HCT116 (cell line): ENCODE results near the gene HIBADH. TPM values are rescaled to one million over a fixed set of nuclear protein-coding genes. Genes with fewer than 3 reads are reported as not detected.

Experiments
- ATAC-seq: fragments of 200-7000 bp; cut with Tn5 transposase; 2 replicates; pipeline ENCODE4 v1.9.1; 2020; ENCODE audit warnings: mild to moderate bottlenecking, moderate library complexity
- BruUV-seq: library from RNA; stranded (reverse); fragments of 400-500 nt; replicated peaks from 2 replicates; lab custom pipeline; 2021; lab: Mats Ljungman, UMichigan
- CTCF ChIA-PET: fragments of 300-600 bp; sonication (Branson Sonifier 250); formaldehyde crosslinking; loops from one replicate; lab custom pipeline; 2021; ENCODE audit warnings: antibody characterized with exemption; lab: Charles Lee
- POLR2A ChIA-PET: fragments of 300-600, 350-600 bp; sonication (Branson Sonifier 250); formaldehyde crosslinking; loops from one replicate; lab custom pipeline; 2021; ENCODE audit warnings: antibody characterized with exemption; lab: Charles Lee
- RAD21 ChIA-PET, 2 experiments: fragments of 300-600 bp; sonication (Branson Sonifier 250); formaldehyde crosslinking; loops; one replicate each; lab custom pipeline; 2023; ENCODE audit warnings: low total read pairs in 2 of 2; ENCODE audit not compliant: uncharacterized antibody in 2 of 2, unreplicated experiment in 2 of 2, low non-redundant PET in 1 of 2; lab: Charles Lee
- DNase-seq: peaks from one replicate; pipeline ENCODE4 v3.0.0-alpha.2; 2010; ENCODE audit warnings: low read depth, low spot score
- H2AFZ ChIP-seq: fragments of 200-600 bp; shearing (Covaris generic), sonication (generic); 2 replicates; pipeline ENCODE4 v1.6.1; 2017; ENCODE audit warnings: low read depth, mixed run types, mixed read lengths, antibody characterized with exemption, low read length; ENCODE audit not compliant: poor library complexity, severe bottlenecking
- H3K27ac ChIP-seq: 2 replicates; pipeline ENCODE4 v1.5.1; 2012; ENCODE audit warnings: low read depth, low read length
- H3K27me3 ChIP-seq: fragments of 200-600 bp; sonication (generic); 2 replicates; pipeline ENCODE4 v1.6.1; 2016; ENCODE audit warnings: mixed run types, low read length, mixed read lengths; ENCODE audit not compliant: insufficient read depth
- H3K36me3 ChIP-seq, 2 experiments: fragments of 200-500 bp in 1 of 2; fragments of 200-600 bp in 1 of 2; sonication (Bioruptor generic) in 1 of 2; sonication (generic) in 1 of 2; 2 replicates each; pipeline versions ENCODE4 v1.5.1 to v1.6.1; 2014 to 2016; ENCODE audit warnings: low read length in 2 of 2, inconsistent platforms in 1 of 2, mixed read lengths in 1 of 2, mixed run types in 1 of 2; ENCODE audit not compliant: insufficient read depth in 2 of 2, control insufficient read depth in 1 of 2
- H3K4me1 ChIP-seq, 2 experiments: fragments of 200-600 bp in 1 of 2; sonication (generic) in 1 of 2; 2 replicates each; pipeline versions ENCODE4 v1.5.1 to v1.6.1; 2012 to 2017; ENCODE audit warnings: low read length in 2 of 2, inconsistent platforms in 1 of 2, mild to moderate bottlenecking in 1 of 2, mixed read lengths in 1 of 2, mixed run types in 1 of 2, moderate library complexity in 1 of 2; ENCODE audit not compliant: insufficient read depth in 2 of 2, control insufficient read depth in 1 of 2
- H3K4me2 ChIP-seq: fragments of 200-600 bp; sonication (generic); 2 replicates; pipeline ENCODE4 v1.6.1; 2017; ENCODE audit warnings: mixed run types, low read length, mixed read lengths
- H3K4me3 ChIP-seq, 2 experiments: fragments of 200-600 bp in 1 of 2; sonication (generic) in 1 of 2; replicated peaks in 1 of 2; 2 replicates each; pipeline ENCODE4 v1.5.1; 2011 to 2016; ENCODE audit warnings: low read length in 2 of 2, control low read depth in 1 of 2, low read depth in 1 of 2, mild to moderate bottlenecking in 1 of 2, mixed read lengths in 1 of 2, mixed run types in 1 of 2
- H3K79me2 ChIP-seq: fragments of 200-600 bp; sonication (generic); 2 replicates; pipeline ENCODE4 v1.6.1; 2017; ENCODE audit warnings: mild to moderate bottlenecking, mixed run types, low read length, moderate library complexity, mixed read lengths; ENCODE audit not compliant: insufficient read depth
- H3K9ac ChIP-seq: fragments of 200-600 bp; sonication (generic); 2 replicates; pipeline ENCODE4 v1.6.1; 2016; ENCODE audit warnings: low read length, mixed read lengths
- H3K9me2 ChIP-seq: fragments of 200-600 bp; sonication (generic), shearing (Covaris generic); 2 replicates; pipeline ENCODE4 v1.6.1; 2017; ENCODE audit warnings: mixed run types, mild to moderate bottlenecking, moderate library complexity; ENCODE audit not compliant: insufficient read depth
- H3K9me3 ChIP-seq, 2 experiments: fragments of 200-500 bp in 1 of 2; fragments of 200-600 bp in 1 of 2; sonication (Bioruptor generic) in 1 of 2; sonication (generic) in 1 of 2; 2 replicates each; pipeline ENCODE4 v1.6.1; 2014 to 2017; ENCODE audit warnings: low read length in 2 of 2, mixed read lengths in 2 of 2, inconsistent platforms in 1 of 2, low read depth in 1 of 2, mild to moderate bottlenecking in 1 of 2, mixed run types in 1 of 2, moderate library complexity in 1 of 2; ENCODE audit not compliant: control insufficient read depth in 1 of 2, insufficient read depth in 1 of 2
- H4K20me1 ChIP-seq: fragments of 200-600 bp; sonication (generic), shearing (Covaris generic); 2 replicates; pipeline ENCODE4 v1.6.1; 2017; ENCODE audit warnings: mixed run types, mild to moderate bottlenecking, moderate library complexity; ENCODE audit not compliant: insufficient read depth
- ATF3 ChIP-seq: IDR thresholded peaks from 2 replicates; pipeline ENCODE4 v1.6.1; 2012
- CBX3 ChIP-seq: IDR thresholded peaks from 2 replicates; pipeline ENCODE4 v1.6.1; 2012; ENCODE audit warnings: low read depth
- CTCF ChIP-seq, 3 experiments: fragments of 200-600 bp in 1 of 3; sonication (generic) in 1 of 3; IDR thresholded peaks in 2 of 3; conservative IDR thresholded peaks in 1 of 3; 2 replicates each; pipeline ENCODE4 v1.5.1; 2012 to 2017; ENCODE audit warnings: low read depth in 2 of 3, low read length in 2 of 3, antibody characterized with exemption in 1 of 3, borderline replicate concordance in 1 of 3, control low read depth in 1 of 3, mild to moderate bottlenecking in 1 of 3, mixed read lengths in 1 of 3, mixed run types in 1 of 3, moderate library complexity in 1 of 3; ENCODE audit not compliant: insufficient read depth in 1 of 3
- EGR1 ChIP-seq: IDR thresholded peaks from 2 replicates; pipeline ENCODE4 v1.6.1; 2012; ENCODE audit warnings: low read depth
- ELF1 ChIP-seq: IDR thresholded peaks from 2 replicates; pipeline ENCODE4 v1.6.1; 2012; ENCODE audit warnings: low read depth, borderline replicate concordance
- EZH2phosphoT487 ChIP-seq: fragments of 200-600 bp; IDR thresholded peaks from 2 replicates; pipeline ENCODE4 v1.6.1; 2018; ENCODE audit warnings: antibody characterized with exemption, borderline replicate concordance
- FOSL1 ChIP-seq: IDR thresholded peaks from 2 replicates; pipeline ENCODE4 v1.6.1; 2012; ENCODE audit warnings: low read depth
- JUND ChIP-seq: IDR thresholded peaks from 2 replicates; pipeline ENCODE4 v1.6.1; 2012
- MAX ChIP-seq: IDR thresholded peaks from 2 replicates; pipeline ENCODE4 v1.6.1; 2012
- POLR2A ChIP-seq: IDR thresholded peaks from 2 replicates; pipeline ENCODE4 v1.7.0; 2011; ENCODE audit warnings: borderline replicate concordance; ENCODE audit not compliant: insufficient read depth, insufficient read length; ENCODE audit errors: extremely low read depth
- RAD21 ChIP-seq: IDR thresholded peaks from 2 replicates; pipeline ENCODE4 v1.6.1; 2012; ENCODE audit warnings: low read depth, mild to moderate bottlenecking
- REST ChIP-seq: IDR thresholded peaks from 2 replicates; pipeline ENCODE4 v1.6.1; 2012; ENCODE audit warnings: low read depth
- SIN3A ChIP-seq: IDR thresholded peaks from 2 replicates; pipeline ENCODE4 v1.6.1; 2012; ENCODE audit warnings: low read depth
- SP1 ChIP-seq: IDR thresholded peaks from 2 replicates; pipeline ENCODE4 v1.6.1; 2012; ENCODE audit warnings: low read depth
- SRF ChIP-seq: IDR thresholded peaks from 2 replicates; pipeline ENCODE4 v1.6.1; 2012; ENCODE audit warnings: low read depth
- TCF7L2 ChIP-seq: IDR thresholded peaks from 2 replicates; pipeline ENCODE4 v1.7.0; 2011; ENCODE audit warnings: borderline replicate concordance, inconsistent platforms; ENCODE audit not compliant: insufficient read depth, insufficient read length; ENCODE audit errors: extremely low read depth
- YY1 ChIP-seq: IDR thresholded peaks from 2 replicates; pipeline ENCODE4 v1.6.1; 2011; ENCODE audit warnings: low read length, low read depth, moderate library complexity, mild to moderate bottlenecking; ENCODE audit not compliant: insufficient replicate concordance; ENCODE audit errors: extremely low read depth
- ZBTB33 ChIP-seq: IDR thresholded peaks from 2 replicates; pipeline ENCODE4 v1.6.1; 2011; ENCODE audit warnings: mild to moderate bottlenecking, low read length, moderate library complexity; ENCODE audit not compliant: insufficient replicate concordance; ENCODE audit errors: extremely low read depth
- ZFX ChIP-seq: fragments of 450-650 bp; IDR thresholded peaks from 2 replicates; pipeline ENCODE4 v1.6.1; 2017
- ZNF274 ChIP-seq: fragments of 200-500 bp; sonication (Bioruptor generic); IDR thresholded peaks from 2 replicates; pipeline ENCODE4 v1.6.1; 2014; ENCODE audit warnings: mild to moderate bottlenecking, low read depth, low read length, inconsistent platforms
- intact Hi-C: fragments of 100-400 bp; cut with micrococcal nuclease; formaldehyde crosslinking; loops from 2 replicates; pipeline ENCODE4 v1.10.0; 2022
- total RNA-seq: library from RNA; stranded (reverse); gene quantifications from one replicate; pipeline ENCODE4 v1.2.1, GENCODE V29; 2021; ENCODE audit not compliant: unreplicated experiment

HIBADH gene
- total RNA-seq, 1 experiment from 2014 or later, result 32.4 TPM

- no peak for TF ChIP-seq SIN3A
- no peak for TF ChIP-seq ELF1
- no peak for TF ChIP-seq ZFX
- no peak for TF ChIP-seq EGR1
- TF ChIP-seq CBX3, result no peak
- no peak for TF ChIP-seq EZH2phosphoT487
Measured at GRCh38 chr7:27547401-27547800, 115.3 kb downstream of the HIBADH start (continued).

GRCh38 chr7:27546610-27547009 is 116.1 kb downstream of the HIBADH start:
- ChIA-PET CTCF (no interaction called here), POLR2A (no interaction called here), RAD21 (no interaction called here)
- no peaks in the 10 kb centered on the region for H3K4me1 ChIP-seq
- BruUV-seq, result no TSS peak
- no peak overlapping the region for H3K4me3 ChIP-seq
- no peak overlapping the region for H3K4me2 ChIP-seq
- DNase-seq (no peak), ATAC-seq (no peak)
- H3K9me2 ChIP-seq, result no peaks in the 10 kb centered on the region
- H3K9ac ChIP-seq, result no peak overlapping the region
- no peak overlapping the region for H3K27ac ChIP-seq
- H3K36me3 ChIP-seq, result 0 out of 4 replicates have a peak, but pooled peaks cover 0 to under 1% of the 10 kb centered on the region in 2 experiments
- no peaks in the 10 kb centered on the region for H3K27me3 ChIP-seq
- H3K9me3 ChIP-seq, result no peaks in the 10 kb centered on the region
- H4K20me1 ChIP-seq, result no peaks in the 10 kb centered on the region
- intact Hi-C loops, result no loop called here
- H2AFZ ChIP-seq, result no peak overlapping the region
- H3K79me2 ChIP-seq, result no peaks in the 10 kb centered on the region
- no peak for TF ChIP-seq ZBTB33
- TF ChIP-seq JUND, result no peak
- no peak for TF ChIP-seq ATF3
- TF ChIP-seq SP1, result no peak
- TF ChIP-seq FOSL1, result no peak
- TF ChIP-seq MAX, result no peak
- TF ChIP-seq REST, result no peak
- no peak for TF ChIP-seq SIN3A
- no peak for TF ChIP-seq POLR2A
- TF ChIP-seq CTCF (IDR thresholded peaks at IDR 0.05 in 2 of 3, conservative IDR thresholded peaks at IDR 0.05 in 1 of 3; ENCODE audit: borderline replicate concordance in 1 of 3, insufficient read depth in 1 of 3, low read depth in 2 of 3, low read length in 2 of 3), result no peak
- TF ChIP-seq YY1, result no peak
- no peak for TF ChIP-seq TCF7L2
- TF ChIP-seq ZFX, result no peak
- no peak for TF ChIP-seq ZNF274
- no peak for TF ChIP-seq EGR1
- TF ChIP-seq RAD21, result no peak
- no peak for TF ChIP-seq SRF
